Activated CD4-positive, alpha-beta T cell treated with anti-CD3 and anti-CD28 coated beads, Interleukin-2, amount 50 U/mL, for 4 hours (primary cell): ENCODE data around the gene SH3PXD2A.

Source experiments
- DNase-seq, 2 experiments: peaks; one replicate each; pipeline ENCODE4 v3.0.0-alpha.2; 2020

Gene SH3PXD2A

GRCh38 chr10:103719036-103719435 lies 136.3 kb downstream of the SH3PXD2A start:
- no peak for DNase-seq

GRCh38 chr10:103718247-103718620 lies 137.1 kb downstream of the SH3PXD2A start:
- no peak for DNase-seq

GRCh38 chr10:103717341-103718246 lies 137.8 kb downstream of the SH3PXD2A start:
- no peak for DNase-seq

GRCh38 chr10:103716206-103717160 lies 138.9 kb downstream of the SH3PXD2A start:
- DNase-seq: no peak

GRCh38 chr10:103715430-103715829 lies 139.9 kb downstream of the SH3PXD2A start:
- no peak for DNase-seq

GRCh38 chr10:103714232-103714891 lies 141.0 kb downstream of the SH3PXD2A start:
- no peak for DNase-seq

GRCh38 chr10:103713676-103714075 lies 141.7 kb downstream of the SH3PXD2A start:
- DNase-seq: no peak

- peak; percentile 79 to 86 for DNase-seq
Measured at GRCh38 chr10:103712898-103713498, 142.4 kb downstream of the SH3PXD2A start.

- no peak for DNase-seq
Measured at GRCh38 chr10:103712146-103712545, 143.2 kb downstream of the SH3PXD2A start.

GRCh38 chr10:103711351-103711994 lies 143.9 kb downstream of the SH3PXD2A start:
- no peak for DNase-seq

GRCh38 chr10:103710490-103710889 lies 144.9 kb downstream of the SH3PXD2A start:
- no peak for DNase-seq

- no peak for DNase-seq
Measured at GRCh38 chr10:103709341-103709920, 145.9 kb downstream of the SH3PXD2A start.

- no peak for DNase-seq
Measured at GRCh38 chr10:103708627-103709288, 146.6 kb downstream of the SH3PXD2A start.

- DNase-seq: no peak
Measured at GRCh38 chr10:103707956-103708626, 147.3 kb downstream of the SH3PXD2A start.

GRCh38 chr10:103706762-103707161 lies 148.6 kb downstream of the SH3PXD2A start:
- no peak for DNase-seq

- no peak for DNase-seq
Measured at GRCh38 chr10:103706047-103706446, 149.3 kb downstream of the SH3PXD2A start.

- DNase-seq: no peak
Measured at GRCh38 chr10:103703941-103704919, 151.1 kb downstream of the SH3PXD2A start.

GRCh38 chr10:103701380-103702222 lies 153.8 kb downstream of the SH3PXD2A start:
- no peak for DNase-seq
